DMS53 treated with DMSO at 0.1 percent for 48 hours (cell line): ENCODE data around the gene CDK4.

ENCODE experiments used
- DNase-seq: peaks from one replicate; lab custom pipeline; 2025; ENCODE audit not compliant: unreplicated experiment; lab: John Stamatoyannopoulos, UW

The CDK4 gene

GRCh38 chr12:57740656-57741412, 11.3 kb downstream of the CDK4 start:
- no peak for DNase-seq

- DNase-seq = no peak
These were observed 12.1 kb downstream of the CDK4 start for GRCh38 chr12:57739914-57740538.

GRCh38 chr12:57739387-57739786, 12.7 kb downstream of the CDK4 start:
- DNase-seq = no peak

- no peak for DNase-seq
These were observed 13.4 kb downstream of the CDK4 start, which contains the start of gene AGAP2 for GRCh38 chr12:57738661-57739237. Gene AGAP2, minus strand, starts transcription at chr12:57738742. Its CDS starts 496 bp downstream, at chr12:57738246.

GRCh38 chr12:57737467-57738460, 14.3 kb downstream of the CDK4 start:
- no peak for DNase-seq

- peak; percentile 48 for DNase-seq
These were observed 15.2 kb downstream of the CDK4 start for GRCh38 chr12:57736741-57737466.

GRCh38 chr12:57735952-57736740, 16.0 kb downstream of the CDK4 start:
- DNase-seq = peak; percentile 61

GRCh38 chr12:57735198-57735855, 16.8 kb downstream of the CDK4 start:
- peak; percentile 31 for DNase-seq

- no peak for DNase-seq
These were observed 17.5 kb downstream of the CDK4 start for GRCh38 chr12:57734591-57734990.

- DNase-seq = no peak
These were observed 18.2 kb downstream of the CDK4 start for GRCh38 chr12:57733928-57734327.

- no peak for DNase-seq
These were observed 19.1 kb downstream of the CDK4 start for GRCh38 chr12:57732726-57733593.

- no peak for DNase-seq
These were observed 19.8 kb downstream of the CDK4 start for GRCh38 chr12:57732270-57732669.

GRCh38 chr12:57731411-57732080, 20.6 kb downstream of the CDK4 start:
- DNase-seq = no peak

GRCh38 chr12:57730336-57731067, 21.6 kb downstream of the CDK4 start:
- no peak for DNase-seq

GRCh38 chr12:57729321-57729844, 22.7 kb downstream of the CDK4 start:
- DNase-seq = no peak

GRCh38 chr12:57727758-57728395, 24.2 kb downstream of the CDK4 start:
- no peak for DNase-seq
